T-helper 17 cell (primary cell): ENCODE measurements around the gene GFY. TPM values are rescaled to one million over a fixed set of nuclear protein-coding genes. Genes with fewer than 3 reads are reported as not detected.
"Not testable (repeated sequence)": the region's sequence is repeated elsewhere in the genome, so short reads cannot be mapped to it uniquely, and the experiment has no call there.

ENCODE experiments used
- ATAC-seq: fragments of 150-1000 bp; cut with Tn5 transposase; 2 replicates; pipeline ENCODE4 v1.10.0; 2021; ENCODE audit warnings: mild to moderate bottlenecking, moderate library complexity
- DNase-seq, 3 donors: peaks; one replicate each; pipeline versions ENCODE4 v3.0.0 to v3.0.0-alpha.2; 2020 to 2021
- H3K9me3 ChIP-seq: one replicate; pipeline ENCODE4 v1.7.0; 2013; ENCODE audit warnings: low read length, mild to moderate bottlenecking; ENCODE audit not compliant: control insufficient read depth, poor library complexity, severe bottlenecking
- H3K27ac Mint-ChIP-seq: one replicate; pipeline ENCODE4 v1.8.0; 2022; ENCODE audit warnings: mild to moderate bottlenecking, moderate library complexity, mixed read lengths
- H3K27me3 Mint-ChIP-seq: one replicate; pipeline ENCODE4 v1.8.0; 2022; ENCODE audit warnings: mixed read lengths
- H3K36me3 Mint-ChIP-seq: one replicate; pipeline ENCODE4 v1.8.0; 2022; ENCODE audit warnings: low read depth, mixed read lengths
- H3K4me1 Mint-ChIP-seq: one replicate; pipeline ENCODE4 v1.8.0; 2022; ENCODE audit warnings: mild to moderate bottlenecking, mixed read lengths
- H3K4me3 Mint-ChIP-seq: one replicate; pipeline ENCODE4 v1.8.0; 2022; ENCODE audit warnings: mild to moderate bottlenecking, moderate library complexity, mixed read lengths
- total RNA-seq, 4 donors: library from RNA in 2 of 4; stranded (reverse) in 2 of 4; gene quantifications; one replicate each; pipeline ENCODE4 v1.2.3 and lab custom pipeline; 2022 to 2026

Gene GFY
- total RNA-seq, 2 donors from 2014 or later: not detected

- Mint-ChIP-seq H3K27me3 (no peaks in the 10 kb centered on the region), H3K36me3 (peaks cover 4% of the 10 kb centered on the region), H3K27ac (peak overlapping the region; percentile 95), H3K4me3 (no peak overlapping the region), H3K4me1 (peaks cover 40% of the 10 kb centered on the region)
- no peaks in the 10 kb centered on the region for H3K9me3 ChIP-seq
- DNase-seq (no peak), ATAC-seq (no peak)
Observed at GRCh38 chr19:49447485-49448431, 22.6 kb downstream of the GFY start.

DNA sequence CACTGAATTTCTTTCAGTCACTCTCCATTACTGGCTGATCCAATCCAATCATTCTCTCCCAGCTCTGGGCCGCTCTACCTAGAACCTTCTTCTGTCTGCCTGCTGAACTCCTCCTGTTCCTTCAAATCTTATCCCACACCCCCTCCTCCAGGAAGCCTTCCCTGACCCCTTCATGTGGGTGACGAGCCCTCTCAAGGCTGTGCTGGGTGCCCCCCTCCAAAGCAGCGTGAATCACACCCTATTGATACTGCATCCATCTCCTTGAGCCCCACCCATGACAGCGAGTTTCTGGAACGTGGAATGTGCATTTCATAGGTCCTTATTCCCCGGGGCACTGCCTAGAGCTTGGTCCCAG is 23.2 kb downstream of the GFY start:
- Mint-ChIP-seq H3K36me3 (peaks cover 4% of the 10 kb centered on the region), H3K4me3 (no peak overlapping the region), H3K27me3 (no peaks in the 10 kb centered on the region), H3K27ac (peak overlapping the region; percentile 95), H3K4me1 (peaks cover 45% of the 10 kb centered on the region)
- ATAC-seq (no peak), DNase-seq (no peak)
- H3K9me3 ChIP-seq: no peaks in the 10 kb centered on the region

DNA sequence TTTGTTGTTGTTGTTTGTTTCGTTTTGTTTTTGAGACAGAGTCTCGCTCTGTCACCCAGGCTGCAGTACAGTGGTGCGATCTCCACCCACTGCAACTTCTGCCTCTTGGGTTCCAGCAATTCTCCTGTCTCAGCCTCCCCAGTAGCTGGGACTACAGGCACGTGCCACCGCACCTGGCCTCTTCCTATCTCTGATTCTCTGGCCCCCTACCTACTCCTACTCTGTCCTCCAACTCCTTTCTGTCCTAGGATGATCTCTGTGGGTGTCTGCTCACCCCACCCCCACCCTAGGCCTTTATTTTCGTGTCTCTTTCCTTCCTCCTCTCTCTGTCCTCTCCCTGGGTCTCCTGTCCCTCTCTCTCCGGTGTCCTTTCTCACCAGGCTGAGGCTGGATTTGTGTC is 25.2 kb downstream of the GFY start:
- Mint-ChIP-seq H3K4me3 (peak overlapping the region; percentile 99), H3K27me3 (no peaks in the 10 kb centered on the region), H3K27ac (peak overlapping the region; percentile 99), H3K4me1 (peaks cover 42% of the 10 kb centered on the region), H3K36me3 (peaks cover 4% of the 10 kb centered on the region)
- ATAC-seq: no peak
- no peak for DNase-seq
- H3K9me3 ChIP-seq: no peaks in the 10 kb centered on the region

DNA sequence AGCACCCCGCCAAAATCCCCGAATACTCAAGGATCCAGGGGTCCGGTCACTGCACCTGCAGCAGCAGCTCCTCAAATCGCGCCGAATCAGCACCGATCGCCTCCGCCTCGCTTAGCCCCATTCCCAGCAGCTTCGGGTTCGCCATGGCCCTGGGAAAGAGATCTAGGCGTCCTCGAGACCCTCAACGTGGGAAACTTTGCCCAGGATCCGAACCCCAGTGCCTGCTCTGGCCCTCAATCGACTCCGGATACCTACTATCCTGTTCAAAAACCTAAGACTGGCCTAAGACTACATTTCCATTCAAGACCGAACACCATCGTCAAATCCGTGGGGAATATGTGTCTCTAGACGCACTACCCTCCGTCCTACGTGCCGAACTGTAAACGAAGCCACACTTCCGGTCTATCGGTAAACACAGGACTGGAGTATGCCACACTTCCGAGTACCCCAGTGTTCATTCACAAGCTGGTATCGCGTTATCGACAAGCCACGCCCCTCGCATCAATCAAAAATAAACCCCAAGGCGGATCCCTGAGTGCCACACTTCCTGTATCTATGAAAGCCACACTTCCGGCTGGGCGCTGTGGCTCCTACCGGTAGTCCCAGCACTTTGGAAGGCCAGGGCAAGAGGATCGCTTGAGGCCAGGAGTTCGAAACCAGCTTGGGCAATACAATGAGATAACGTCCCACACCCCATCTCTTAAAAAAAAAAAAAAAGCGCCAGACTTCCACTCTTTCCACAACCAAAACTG is 26.4 kb downstream of the GFY start, which contains the start of gene PIH1D1:
Gene PIH1D1 (minus strand): TSS at position 385 of the 752 bp plus-strand sequence. CDS start 240 bp downstream, at position 145.
- peak; percentile 75 to 87 (median 83) for DNase-seq
- Mint-ChIP-seq H3K36me3 (peaks cover 4% of the 10 kb centered on the region), H3K4me3 (peak within 1 kb of the TSS; percentile 99), H3K27me3 (no peaks in the 10 kb centered on the region), H3K27ac (peak within 1 kb of the TSS; percentile 99), H3K4me1 (peaks cover 42% of the 10 kb centered on the region)
- ATAC-seq: peak; percentile 62
- H3K9me3 ChIP-seq: no peaks in the 10 kb centered on the region

- peak; percentile 97 to 98 (median 98) for DNase-seq
- peaks cover 4% of the 10 kb centered on the region for H3K36me3 Mint-ChIP-seq
- H3K9me3 ChIP-seq: no peaks in the 10 kb centered on the region
- H3K27ac Mint-ChIP-seq: peak within 1 kb of the TSS; percentile 99
- H3K27me3 Mint-ChIP-seq: no peaks in the 10 kb centered on the region
- peak; percentile 87 for ATAC-seq
- peaks cover 48% of the 10 kb centered on the region for H3K4me1 Mint-ChIP-seq
- peak within 1 kb of the TSS; percentile 96 for H3K4me3 Mint-ChIP-seq
Observed at GRCh38 chr19:49453013-49453756, 28.0 kb downstream of the GFY start, which contains the start of gene ALDH16A1. TSS of gene ALDH16A1 (plus strand) at chr19:49453225. CDS start at chr19:49453332, 107 bp downstream.

- DNase-seq: no peak
- Mint-ChIP-seq H3K4me3 (peak overlapping the region; percentile 96), H3K36me3 (peaks cover 4% of the 10 kb centered on the region), H3K4me1 (peaks cover 45% of the 10 kb centered on the region), H3K27ac (peak overlapping the region; percentile 99), H3K27me3 (no peaks in the 10 kb centered on the region)
- no peaks in the 10 kb centered on the region for H3K9me3 ChIP-seq
- ATAC-seq: no peak
Observed at GRCh38 chr19:49453757-49454240, 28.6 kb downstream of the GFY start.

GRCh38 chr19:49455773-49456172 is 30.6 kb downstream of the GFY start:
- Mint-ChIP-seq H3K36me3 (peaks cover 4% of the 10 kb centered on the region), H3K4me1 (peaks cover 37% of the 10 kb centered on the region), H3K27me3 (no peaks in the 10 kb centered on the region), H3K4me3 (no peak overlapping the region), H3K27ac (peak overlapping the region; percentile 90)
- ATAC-seq (no peak), DNase-seq (no peak)
- no peaks in the 10 kb centered on the region for H3K9me3 ChIP-seq

- peak overlapping the region; percentile 55 for H3K4me3 Mint-ChIP-seq
Observed at GRCh38 chr19:49456326-49456725, 31.1 kb downstream of the GFY start.

GRCh38 chr19:49458567-49458903 is 33.3 kb downstream of the GFY start:
- ATAC-seq (peak; percentile 32), DNase-seq (no peak)
- Mint-ChIP-seq H3K36me3 (no peaks in the 10 kb centered on the region), H3K4me3 (peak overlapping the region; percentile 67), H3K27me3 (no peaks in the 10 kb centered on the region), H3K4me1 (peaks cover 20% of the 10 kb centered on the region), H3K27ac (peak overlapping the region; percentile 90)
- H3K9me3 ChIP-seq: no peaks in the 10 kb centered on the region

More at GRCh38 chr19:49456326-49456725, 31.1 kb downstream of the GFY start:
- no peaks in the 10 kb centered on the region for H3K27me3 Mint-ChIP-seq
- no peaks in the 10 kb centered on the region for H3K9me3 ChIP-seq
- peak overlapping the region; percentile 90 for H3K27ac Mint-ChIP-seq
- peaks cover 35% of the 10 kb centered on the region for H3K4me1 Mint-ChIP-seq
- no peak for DNase-seq
- ATAC-seq: no peak
- H3K36me3 Mint-ChIP-seq: peaks cover 4% of the 10 kb centered on the region

DNA sequence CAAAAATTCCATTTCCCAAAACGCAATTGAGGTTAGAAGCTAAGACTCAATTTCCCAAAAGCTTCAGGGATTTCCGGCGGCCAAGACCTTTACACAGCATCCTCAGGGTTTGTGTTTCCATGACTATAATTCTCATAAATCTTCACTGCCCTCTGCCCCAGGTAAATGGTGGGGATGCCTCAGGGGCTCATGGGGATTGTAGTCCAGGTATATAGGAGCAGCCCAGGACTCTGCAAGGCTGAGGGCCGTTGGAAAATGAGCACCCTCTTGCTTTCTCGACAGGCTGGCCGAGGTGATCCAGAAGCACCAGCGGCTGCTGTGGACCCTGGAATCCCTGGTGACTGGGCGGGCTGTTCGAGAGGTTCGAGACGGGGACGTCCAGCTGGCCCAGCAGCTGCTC is 34.2 kb downstream of the GFY start:
- Mint-ChIP-seq H3K4me1 (peaks cover 13% of the 10 kb centered on the region), H3K27me3 (no peaks in the 10 kb centered on the region), H3K36me3 (no peaks in the 10 kb centered on the region), H3K27ac (peak overlapping the region; percentile 90), H3K4me3 (no peak overlapping the region)
- no peaks in the 10 kb centered on the region for H3K9me3 ChIP-seq
- ATAC-seq (no peak), DNase-seq (no peak)

- H3K36me3 Mint-ChIP-seq: not testable (repeated sequence)
Observed at GRCh38 chr19:49461130-49461529, 35.9 kb downstream of the GFY start.

GRCh38 chr19:49461656-49462055 is 36.5 kb downstream of the GFY start:
- ATAC-seq (no peak), DNase-seq (no peak)
- no peaks in the 10 kb centered on the region for H3K9me3 ChIP-seq
- Mint-ChIP-seq H3K27me3 (no peaks in the 10 kb centered on the region), H3K4me1 (peaks cover 13% of the 10 kb centered on the region), H3K4me3 (no peak overlapping the region), H3K36me3 (no peaks in the 10 kb centered on the region), H3K27ac (peak overlapping the region; percentile 39)

More at GRCh38 chr19:49461130-49461529, 35.9 kb downstream of the GFY start:
- not testable (repeated sequence) for H3K27me3 Mint-ChIP-seq, ATAC-seq, H3K4me3 Mint-ChIP-seq, DNase-seq, H3K27ac Mint-ChIP-seq, H3K9me3 ChIP-seq
- peaks cover 15% of the 10 kb centered on the region for H3K4me1 Mint-ChIP-seq
